Renal pelvis (tissue), 4 donors: ENCODE data around the gene PTPN6. TPM values are rescaled to one million over a fixed set of nuclear protein-coding genes. Genes with fewer than 3 reads are reported as not detected.
A peak's percentile ranks its signal among the peaks of the same experiment; 100 is the strongest.

Experiments
- DNase-seq: peaks from one replicate; pipeline ENCODE4 v3.0.0-alpha.2; 2013
- polyA plus RNA-seq, 3 donors: library from polyadenylated mRNA; unstranded; fragments of 120-200 nt; gene quantifications; one replicate each; pipeline ENCODE4 v1.2.1, GENCODE V29; 2013; ENCODE audit not compliant: insufficient read length in 3 of 3

The PTPN6 gene
- polyA plus RNA-seq, 3 donors, result 21.1 to 25.2 (median 25.1) TPM

DNA sequence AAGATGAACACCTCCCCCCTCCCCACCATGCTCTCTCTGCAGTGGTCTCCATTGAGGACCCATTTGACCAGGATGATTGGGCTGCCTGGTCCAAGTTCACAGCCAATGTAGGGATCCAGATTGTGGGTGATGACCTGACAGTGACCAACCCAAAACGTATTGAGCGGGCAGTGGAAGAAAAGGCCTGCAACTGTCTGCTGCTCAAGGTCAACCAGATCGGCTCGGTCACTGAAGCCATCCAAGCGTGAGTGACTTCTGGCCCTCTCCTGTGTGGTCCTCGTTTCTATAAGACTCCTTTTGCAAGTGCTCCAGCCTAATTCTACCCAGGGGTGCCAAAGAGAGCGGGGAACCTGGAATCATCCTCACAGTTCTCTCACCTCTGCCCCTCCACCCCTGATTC is 29.6 kb upstream of the PTPN6 start:
- DNase-seq, result no peak

GRCh38 chr12:6921996-6922946 is 28.9 kb upstream of the PTPN6 start:
- DNase-seq, result no peak

GRCh38 chr12:6923003-6923732 is 28.0 kb upstream of the PTPN6 start:
- DNase-seq, result no peak

- DNase-seq, result no peak
Measured at GRCh38 chr12:6923851-6924250, 27.3 kb upstream of the PTPN6 start.

GRCh38 chr12:6925239-6925539 is 26.0 kb upstream of the PTPN6 start:
- DNase-seq, result no peak

- DNase-seq, result no peak
Measured at GRCh38 chr12:6925540-6926279, 25.4 kb upstream of the PTPN6 start.

GRCh38 chr12:6927379-6928021 is 23.7 kb upstream of the PTPN6 start, which contains the start of gene ATN1:
TSS of gene ATN1 (plus strand) at chr12:6927959. CDS start at chr12:6934002, 6,043 bp downstream.
- peak; percentile 90 for DNase-seq

- no peak for DNase-seq
Measured at GRCh38 chr12:6928022-6928702, 23.0 kb upstream of the PTPN6 start.

DNA sequence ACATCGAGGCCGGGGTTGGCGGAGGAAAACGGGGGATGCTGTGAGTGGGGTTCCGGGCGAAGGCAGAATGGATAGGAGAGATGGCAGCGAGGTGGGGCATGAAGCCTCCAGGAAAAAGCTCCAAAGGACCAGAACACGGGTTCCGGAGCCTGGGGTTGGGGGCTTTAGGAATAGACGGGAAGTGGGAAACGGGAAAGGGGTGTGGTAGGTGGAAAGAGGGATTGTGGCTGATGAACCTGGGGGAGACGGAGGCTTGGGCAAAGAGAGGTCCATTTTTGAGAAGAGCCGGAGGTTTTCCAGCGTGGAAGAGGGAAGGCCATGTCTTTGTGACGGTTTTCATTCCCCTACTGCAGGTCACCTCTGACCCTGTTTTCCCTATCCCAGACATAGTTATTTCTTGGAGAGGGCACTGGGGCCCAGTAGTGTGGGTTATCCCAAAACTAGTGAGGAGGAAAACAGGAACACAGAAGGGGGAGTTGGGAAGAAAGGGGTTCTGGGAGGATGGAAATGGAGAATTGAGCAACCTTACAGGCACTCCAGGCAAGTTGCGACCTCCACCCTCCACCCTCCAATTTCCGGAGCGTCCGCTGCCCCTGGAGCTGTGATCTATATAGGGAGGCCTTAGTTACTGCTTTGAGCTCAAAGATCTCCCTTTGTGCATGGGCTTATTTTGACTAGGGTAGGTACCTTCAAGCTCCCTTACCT is 22.3 kb upstream of the PTPN6 start:
- DNase-seq, result no peak

GRCh38 chr12:6929466-6930452 is 21.4 kb upstream of the PTPN6 start:
- DNase-seq, result no peak

DNA sequence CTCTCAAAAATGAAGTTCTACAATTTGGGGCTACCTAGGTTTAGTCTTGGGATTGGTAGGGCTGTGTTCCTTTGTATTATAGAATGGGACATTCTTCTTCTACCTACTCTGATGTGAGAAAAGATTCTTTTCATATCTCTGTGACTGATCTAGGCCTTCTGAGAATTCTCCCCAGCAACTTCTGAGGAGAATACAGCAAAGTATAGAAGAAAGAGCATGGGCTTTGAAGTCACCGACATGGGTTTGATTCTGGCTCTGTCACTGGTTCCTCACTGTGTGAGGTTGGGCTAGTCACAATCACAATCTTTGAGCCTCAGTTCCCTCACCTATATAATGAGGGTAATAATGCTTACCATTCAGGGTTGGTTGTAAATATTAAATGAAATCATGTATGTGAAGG is 18.4 kb upstream of the PTPN6 start:
- DNase-seq, result no peak

- no peak for DNase-seq
Measured at GRCh38 chr12:6934110-6934509, 17.0 kb upstream of the PTPN6 start.

DNA sequence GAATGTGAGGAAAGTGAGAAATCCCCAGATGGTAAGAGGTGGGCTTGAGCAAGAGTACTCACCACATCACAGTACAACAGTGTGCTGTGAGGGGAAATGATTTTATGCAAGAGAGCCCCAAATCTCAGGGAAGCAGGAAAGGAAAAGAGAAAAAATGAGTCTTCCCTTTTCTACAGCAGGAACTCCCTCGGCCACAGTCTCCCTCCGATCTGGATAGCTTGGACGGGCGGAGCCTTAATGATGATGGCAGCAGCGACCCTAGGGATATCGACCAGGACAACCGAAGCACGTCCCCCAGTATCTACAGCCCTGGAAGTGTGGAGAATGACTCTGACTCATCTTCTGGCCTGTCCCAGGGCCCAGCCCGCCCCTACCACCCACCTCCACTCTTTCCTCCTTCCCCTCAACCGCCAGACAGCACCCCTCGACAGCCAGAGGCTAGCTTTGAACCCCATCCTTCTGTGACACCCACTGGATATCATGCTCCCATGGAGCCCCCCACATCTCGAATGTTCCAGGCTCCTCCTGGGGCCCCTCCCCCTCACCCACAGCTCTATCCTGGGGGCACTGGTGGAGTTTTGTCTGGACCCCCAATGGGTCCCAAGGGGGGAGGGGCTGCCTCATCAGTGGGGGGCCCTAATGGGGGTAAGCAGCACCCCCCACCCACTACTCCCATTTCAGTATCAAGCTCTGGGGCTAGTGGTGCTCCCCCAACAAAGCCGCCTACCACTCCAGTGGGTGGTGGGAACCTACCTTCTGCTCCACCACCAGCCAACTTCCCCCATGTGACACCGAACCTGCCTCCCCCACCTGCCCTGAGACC is 15.6 kb upstream of the PTPN6 start:
- no peak for DNase-seq

GRCh38 chr12:6936194-6936635 is 14.9 kb upstream of the PTPN6 start:
- DNase-seq, result no peak

- DNase-seq, result no peak
Measured at GRCh38 chr12:6936636-6937480, 14.3 kb upstream of the PTPN6 start.

- peak; percentile 95 for DNase-seq
Measured at GRCh38 chr12:6937481-6938352, 13.4 kb upstream of the PTPN6 start.
